ENCODE measurements around the gene BBOX1.
"Not testable (repeated sequence)": the region's sequence is repeated elsewhere in the genome, so short reads cannot be mapped to it uniquely, and the experiment has no call there.

The BBOX1 gene

DNA sequence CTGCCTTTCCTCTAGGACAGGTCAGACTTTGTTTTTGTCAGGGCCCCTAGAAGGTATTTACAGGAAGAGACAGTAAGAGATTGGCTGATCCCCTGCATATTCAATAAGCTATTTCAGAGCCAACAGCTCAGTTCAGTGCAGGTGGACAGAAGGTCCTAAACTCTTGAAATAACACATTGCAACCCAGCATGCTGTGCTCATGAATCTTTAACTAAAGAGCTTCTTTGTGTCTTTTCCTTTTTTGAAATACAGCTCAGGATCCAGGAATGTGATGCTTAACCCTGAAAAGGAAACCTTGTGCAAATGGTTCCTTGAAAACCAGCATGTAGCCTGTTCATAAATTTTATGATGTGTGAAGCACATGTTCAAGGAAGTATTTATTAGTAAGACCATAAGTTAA, 43.9 kb downstream of the BBOX1 start:
- DNase-seq (ENCODE audit: low read depth) = no peak

DNA sequence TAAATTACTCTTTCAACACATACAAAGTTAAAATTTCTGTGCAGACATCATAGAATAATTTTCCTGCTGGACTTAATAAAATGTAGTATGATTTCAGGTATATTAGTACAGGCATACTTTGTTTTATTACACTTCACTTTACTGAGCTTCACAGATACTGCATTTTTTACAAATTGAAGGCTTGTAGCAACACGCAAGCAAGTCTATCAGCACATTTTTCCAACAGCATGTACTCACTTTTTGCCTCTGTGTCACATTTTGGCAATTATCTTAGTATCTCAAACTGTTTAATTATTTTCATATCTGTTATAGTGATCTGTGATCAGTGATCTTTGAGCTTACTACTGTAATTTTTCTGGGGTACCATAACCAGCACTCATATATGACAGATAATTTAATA, 44.5 kb downstream of the BBOX1 start:
- no peak for DNase-seq (ENCODE audit: low read depth)

DNA sequence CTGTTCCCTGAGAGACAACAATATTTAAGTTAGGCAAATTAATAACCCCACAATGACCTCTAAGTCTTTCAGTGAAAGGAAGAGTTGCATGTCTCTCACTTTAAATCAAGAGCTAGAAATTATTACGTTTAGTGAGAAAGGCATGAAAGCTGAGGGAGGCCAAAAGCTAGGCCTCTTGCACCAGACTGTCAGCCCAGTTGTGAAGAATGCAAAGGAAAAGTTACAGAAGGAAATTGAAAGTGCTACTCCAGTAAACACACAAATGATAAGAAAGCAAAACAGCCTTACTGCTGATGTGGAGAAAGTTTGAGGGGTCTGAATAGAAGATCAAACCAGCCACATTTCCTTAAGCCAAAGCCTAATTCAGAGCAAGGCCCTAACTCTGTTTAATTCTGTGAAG, 45.0 kb downstream of the BBOX1 start:
- DNase-seq (ENCODE audit: low read depth) = no peak

- no peak for DNase-seq (ENCODE audit: low read depth)
These were observed 46.8 kb downstream of the BBOX1 start for GRCh38 chr11:27087432-27087831.

DNA sequence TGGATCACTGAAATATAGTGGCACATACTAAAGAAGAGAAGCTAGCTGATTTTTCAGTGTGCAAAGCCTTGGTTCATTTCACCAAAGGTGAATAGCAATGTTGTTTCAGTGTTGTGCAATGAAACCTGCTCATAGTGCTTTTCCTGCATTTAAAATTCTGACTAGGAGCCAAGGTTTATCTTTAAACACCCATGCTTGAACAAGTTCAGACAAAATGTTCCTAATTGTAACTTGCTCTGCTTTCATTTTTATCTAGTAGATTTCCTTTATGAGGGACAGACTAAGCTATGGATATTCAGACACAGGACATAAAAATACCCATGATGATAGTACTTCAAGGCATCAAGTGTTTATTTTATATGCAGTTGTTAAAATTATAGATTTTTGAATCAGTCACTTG, 47.7 kb downstream of the BBOX1 start:
- DNase-seq (ENCODE audit: low read depth) = no peak

GRCh38 chr11:27089746-27090145, 49.1 kb downstream of the BBOX1 start:
- no peak for DNase-seq (ENCODE audit: low read depth)

DNA sequence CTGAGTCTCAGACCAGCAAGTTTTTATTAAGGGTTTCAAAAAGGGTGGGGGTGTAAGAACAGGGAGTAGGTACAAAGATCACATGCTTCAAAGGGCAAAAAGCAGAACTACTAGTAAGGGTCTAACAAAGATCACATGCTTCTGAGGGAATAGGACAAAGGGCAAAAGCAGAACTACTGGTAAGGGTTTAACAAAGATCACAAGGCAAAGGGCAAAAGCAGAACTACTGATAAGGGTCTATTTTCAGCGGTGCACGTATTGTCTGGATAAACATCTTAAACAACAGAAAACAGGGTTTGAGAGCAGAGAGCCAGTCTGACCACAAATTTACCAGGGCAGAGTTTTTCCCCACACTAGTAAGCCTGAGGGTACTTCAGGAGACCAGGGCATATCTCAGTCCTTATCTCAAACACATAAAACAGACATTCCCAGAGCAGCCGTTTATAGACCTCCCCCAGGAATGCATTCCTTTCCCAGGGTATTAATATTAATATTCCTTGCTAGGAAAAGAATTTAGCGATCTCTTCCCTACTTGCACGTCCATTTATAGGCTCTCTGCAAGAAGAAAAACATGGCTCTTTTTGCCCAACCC, 49.8 kb downstream of the BBOX1 start:
- not testable (repeated sequence) for DNase-seq (ENCODE audit: low read depth)

GRCh38 chr11:27094120-27094519, 53.5 kb downstream of the BBOX1 start:
- DNase-seq (ENCODE audit: low read depth) = no peak

GRCh38 chr11:27095059-27095458, 54.4 kb downstream of the BBOX1 start:
- no peak for DNase-seq (ENCODE audit: low read depth)

DNA sequence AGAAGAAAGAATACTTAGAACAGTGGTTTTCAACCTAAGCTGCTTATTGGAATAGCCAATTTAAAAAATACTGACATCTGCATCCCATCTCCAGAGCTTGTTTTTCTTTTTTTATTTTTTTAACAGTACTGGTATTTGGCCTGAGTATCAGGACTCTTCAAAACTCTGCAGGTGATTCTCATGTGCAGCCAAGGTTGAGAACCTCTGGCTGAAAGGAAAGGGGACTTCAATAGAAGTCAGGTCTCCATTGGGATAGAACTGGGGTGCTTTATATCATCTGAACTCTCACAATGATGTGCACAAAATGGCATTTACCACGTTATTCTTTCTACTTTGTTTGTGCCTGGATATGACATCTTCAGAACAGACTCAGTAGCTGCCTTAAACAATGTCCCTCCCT, 55.3 kb downstream of the BBOX1 start:
- no peak for DNase-seq (ENCODE audit: low read depth)

DNA sequence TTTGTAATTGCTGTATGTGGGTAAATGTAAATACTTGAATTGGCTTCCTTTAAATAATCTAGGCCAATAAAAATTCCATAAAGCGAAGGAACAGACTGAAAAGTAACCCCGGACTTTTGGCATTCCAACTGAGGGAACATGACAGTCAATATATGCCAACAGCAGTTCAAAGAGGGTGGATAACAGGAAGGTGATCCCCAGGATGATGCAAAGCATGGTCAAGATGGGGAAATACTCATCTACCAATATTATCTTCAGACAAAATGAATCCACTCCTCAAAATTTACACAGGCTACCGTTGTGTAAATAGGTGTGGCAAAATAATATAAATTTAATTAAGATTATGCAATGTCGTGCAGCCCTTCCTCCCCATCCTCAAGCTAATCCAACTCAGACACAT, 56.9 kb downstream of the BBOX1 start:
- no peak for DNase-seq (ENCODE audit: low read depth)

GRCh38 chr11:27100534-27100933, 59.9 kb downstream of the BBOX1 start:
- DNase-seq (ENCODE audit: low read depth) = no peak

DNA sequence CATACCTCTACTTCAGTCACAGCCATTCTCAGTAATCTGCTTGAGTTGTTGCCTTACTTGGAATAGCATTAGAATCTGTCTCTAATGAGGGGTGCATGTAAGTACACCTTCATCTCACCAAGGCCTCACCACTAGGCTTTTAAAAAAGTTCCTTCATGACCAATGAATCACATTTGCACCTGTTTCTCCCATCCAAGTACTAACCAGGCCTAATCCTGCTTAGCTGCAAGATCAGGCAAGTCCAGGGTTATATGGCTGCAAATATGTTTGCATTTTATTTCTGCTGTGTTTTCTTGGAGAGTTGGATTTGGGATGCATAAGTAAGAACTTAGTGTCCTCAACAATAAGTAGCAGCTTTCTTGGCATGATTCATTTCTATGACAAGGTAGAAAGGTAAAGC, 66.9 kb downstream of the BBOX1 start:
- no peak for DNase-seq (ENCODE audit: low read depth)

GRCh38 chr11:27108809-27109208, 68.2 kb downstream of the BBOX1 start:
- no peak for DNase-seq (ENCODE audit: low read depth)

DNA sequence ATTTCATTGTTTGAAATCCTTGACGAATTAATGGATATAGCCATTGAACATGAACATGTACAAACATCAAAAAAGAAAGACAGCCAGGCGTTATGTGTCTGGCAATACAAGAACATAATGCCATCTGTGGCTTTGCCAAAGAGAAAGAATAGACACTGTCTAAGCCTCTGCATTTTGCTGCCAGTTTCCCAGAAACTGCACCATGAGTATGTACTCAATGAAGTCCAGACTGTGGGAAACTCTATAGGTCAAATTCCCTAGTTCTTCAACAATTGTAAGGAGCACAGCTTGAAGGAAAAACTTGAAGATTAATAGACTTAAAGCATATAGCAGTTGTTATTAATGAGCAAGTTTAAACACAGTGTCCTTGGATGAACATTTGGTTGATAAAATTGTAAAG, 71.3 kb downstream of the BBOX1 start:
- no peak for DNase-seq (ENCODE audit: low read depth)

DNA sequence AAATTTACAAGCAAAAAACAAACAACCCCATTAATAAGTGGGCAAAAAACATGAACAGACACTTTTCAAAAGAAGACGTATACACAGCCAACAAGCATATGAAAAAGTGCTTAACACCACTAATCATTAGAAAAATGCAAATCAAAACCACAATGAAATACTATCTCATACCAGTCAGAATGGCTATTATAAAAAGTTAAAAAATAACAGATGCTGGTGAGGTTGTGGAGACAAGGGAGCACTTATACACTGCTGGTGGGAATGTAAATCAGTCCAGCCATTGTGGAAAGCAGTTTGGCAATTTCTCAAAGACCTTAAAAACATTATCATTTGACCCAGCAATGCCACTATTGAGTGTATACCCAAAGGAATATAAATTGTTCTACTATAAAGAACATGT, 72.3 kb downstream of the BBOX1 start:
- no peak for DNase-seq (ENCODE audit: low read depth)

GRCh38 chr11:27115051-27115650, 74.5 kb downstream of the BBOX1 start:
- no peak for DNase-seq (ENCODE audit: low read depth)

GRCh38 chr11:27116684-27117083, 76.1 kb downstream of the BBOX1 start:
- DNase-seq (ENCODE audit: low read depth) = no peak

DNA sequence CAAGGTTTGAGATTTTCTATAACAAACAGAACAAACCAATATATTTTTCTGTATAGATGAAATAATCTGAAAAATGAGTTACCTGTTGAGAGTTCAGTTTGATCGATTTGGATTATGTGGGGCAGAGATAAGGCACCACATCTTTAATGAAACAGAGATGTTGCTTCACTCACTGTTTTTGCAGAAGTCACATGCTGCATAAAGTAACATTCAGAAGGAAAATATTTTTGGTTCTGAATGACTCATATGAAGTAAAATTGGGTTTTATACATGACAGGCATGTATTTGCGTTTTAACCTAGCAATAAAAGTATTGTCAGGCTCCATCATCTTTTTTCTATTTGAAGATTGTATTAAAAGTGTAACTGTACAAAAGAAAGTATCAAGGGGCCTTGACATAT, 77.8 kb downstream of the BBOX1 start:
- DNase-seq (ENCODE audit: low read depth) = no peak

- no peak for DNase-seq (ENCODE audit: low read depth)
These were observed 78.3 kb downstream of the BBOX1 start for GRCh38 chr11:27118949-27119348.

DNA sequence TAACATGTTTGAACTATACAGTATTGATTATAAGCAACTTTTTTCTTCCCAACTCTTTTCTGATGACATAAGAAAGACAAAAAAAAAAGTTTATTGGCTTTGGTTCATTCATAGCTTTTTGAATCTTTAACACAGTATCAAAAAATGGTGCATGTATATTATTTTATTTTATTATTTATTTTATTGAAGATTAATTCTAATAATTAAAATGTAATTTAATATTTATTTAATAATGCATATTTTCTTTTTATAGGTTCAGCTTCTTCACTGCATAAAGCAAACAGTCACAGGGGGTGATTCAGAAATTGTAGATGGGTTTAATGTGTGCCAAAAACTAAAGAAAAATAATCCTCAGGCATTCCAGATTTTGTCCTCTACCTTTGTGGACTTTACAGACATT, 78.8 kb downstream of the BBOX1 start:
- no peak for DNase-seq (ENCODE audit: low read depth)

GRCh38 chr11:27120211-27120610, 79.6 kb downstream of the BBOX1 start:
- DNase-seq (ENCODE audit: low read depth) = no peak

DNA sequence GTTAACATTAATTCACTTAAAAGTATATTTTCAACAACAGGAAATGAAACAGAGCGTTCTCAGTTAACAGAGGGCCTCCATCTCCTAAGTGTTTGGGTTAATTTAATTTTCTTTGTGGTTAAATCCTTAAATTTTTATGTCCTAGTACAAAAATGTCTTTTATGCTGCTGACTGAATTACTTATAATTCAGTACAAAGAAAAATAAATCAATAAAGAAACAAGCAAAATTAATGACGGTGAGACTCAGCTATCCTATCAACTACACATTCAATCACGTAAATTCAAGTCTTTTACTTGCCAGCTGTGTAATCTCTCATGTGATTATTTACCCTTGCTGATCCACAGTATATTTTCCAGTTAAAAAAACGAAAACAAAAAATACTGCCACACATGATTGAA, 81.4 kb downstream of the BBOX1 start:
- DNase-seq (ENCODE audit: low read depth) = no peak

DNA sequence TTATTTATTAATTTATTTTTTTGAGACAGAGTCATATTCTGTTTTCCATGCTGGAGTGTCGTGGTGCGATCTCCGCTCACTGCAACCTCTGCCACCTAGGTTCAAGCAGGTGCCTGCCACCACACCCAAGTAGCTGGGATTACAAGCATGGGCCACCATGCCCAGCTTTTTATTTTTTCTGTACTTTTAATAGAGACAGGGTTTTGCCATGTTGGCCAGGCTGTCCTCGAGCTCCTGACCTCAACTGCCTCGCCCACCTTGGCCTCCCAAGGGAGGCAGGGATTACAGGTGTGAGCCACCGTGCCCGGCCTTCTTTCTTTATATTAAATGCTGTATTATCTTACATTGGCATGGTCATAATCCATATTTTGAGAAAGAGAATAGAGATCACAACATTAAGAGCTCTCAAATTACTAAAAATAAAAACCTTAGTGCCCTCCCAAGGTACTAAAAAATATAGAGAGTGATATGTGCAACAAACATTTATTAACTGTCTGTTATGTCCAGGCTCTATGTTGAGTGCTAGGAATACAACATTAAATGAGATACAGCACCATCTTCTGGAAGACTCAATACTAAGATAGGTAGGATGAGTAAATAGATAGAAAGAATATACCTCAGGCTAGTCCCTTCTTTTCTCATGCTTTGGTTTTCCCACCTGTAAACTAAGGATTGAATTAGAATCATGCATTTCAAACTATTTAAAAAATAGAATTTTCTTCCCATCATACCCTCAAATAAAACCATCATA, 84.1 kb downstream of the BBOX1 start:
- no peak for DNase-seq (ENCODE audit: low read depth)

Data from stimulated activated CD8-positive, alpha-beta memory T cell treated with anti-CD3 and anti-CD28 coated beads, Interleukin-12 subunit alpha, Interleukin-12 subunit beta, amount 100 ng/mL, for 4 hours (primary cell).